Mucosa of gallbladder (tissue), 1 donor: Measurements from ENCODE around the gene ASB1. TPM values are rescaled to one million over a fixed set of nuclear protein-coding genes. Genes with fewer than 3 reads are reported as not detected.

Source experiments
- DNase-seq: peaks from one replicate; pipeline ENCODE4 v3.0.0-alpha.2; 2020; ENCODE audit warnings: low spot score
- total RNA-seq: library from RNA; stranded (reverse); gene quantifications from one replicate; pipeline ENCODE4 v1.2.1, GENCODE V29; 2021
- donor health status: DM: no; HTN: no; CAD: no.

Gene ASB1
- total RNA-seq, 1 donor from 2014 or later: 24.9 TPM

- DNase-seq: no peak
Observed at GRCh38 chr2:238493880-238494572, 67.3 kb downstream of the ASB1 start.

GRCh38 chr2:238494573-238494961 is 67.8 kb downstream of the ASB1 start:
- no peak for DNase-seq

GRCh38 chr2:238495422-238495821 is 68.7 kb downstream of the ASB1 start:
- DNase-seq: no peak

- DNase-seq: no peak
Observed at GRCh38 chr2:238496756-238497609, 70.3 kb downstream of the ASB1 start.

GRCh38 chr2:238497610-238498005 is 70.9 kb downstream of the ASB1 start:
- no peak for DNase-seq

GRCh38 chr2:238498188-238498587 is 71.5 kb downstream of the ASB1 start:
- no peak for DNase-seq

- no peak for DNase-seq
Observed at GRCh38 chr2:238498691-238499295, 72.1 kb downstream of the ASB1 start.

GRCh38 chr2:238499731-238500580 is 73.2 kb downstream of the ASB1 start:
- DNase-seq: no peak

GRCh38 chr2:238501311-238501710 is 74.6 kb downstream of the ASB1 start:
- no peak for DNase-seq

Other genes starting within 250 kb of the ASB1 start
- gene ILKAP, start 223.2 kb upstream of the ASB1 start, total RNA-seq: 40.5 TPM
- gene HES6, start 186.9 kb upstream of the ASB1 start, total RNA-seq: 18.0 TPM
- gene PER2, start 138.3 kb upstream of the ASB1 start, total RNA-seq: 29.8 TPM
- gene TRAF3IP1, start 106.4 kb upstream of the ASB1 start, total RNA-seq: 25.6 TPM